ENCODE results near the gene LSM12. TPM values are rescaled to one million over a fixed set of nuclear protein-coding genes. Genes with fewer than 3 reads are reported as not detected.

Gene LSM12
- total RNA-seq, 1 experiment from 2014 or later: 128 TPM

DNA sequence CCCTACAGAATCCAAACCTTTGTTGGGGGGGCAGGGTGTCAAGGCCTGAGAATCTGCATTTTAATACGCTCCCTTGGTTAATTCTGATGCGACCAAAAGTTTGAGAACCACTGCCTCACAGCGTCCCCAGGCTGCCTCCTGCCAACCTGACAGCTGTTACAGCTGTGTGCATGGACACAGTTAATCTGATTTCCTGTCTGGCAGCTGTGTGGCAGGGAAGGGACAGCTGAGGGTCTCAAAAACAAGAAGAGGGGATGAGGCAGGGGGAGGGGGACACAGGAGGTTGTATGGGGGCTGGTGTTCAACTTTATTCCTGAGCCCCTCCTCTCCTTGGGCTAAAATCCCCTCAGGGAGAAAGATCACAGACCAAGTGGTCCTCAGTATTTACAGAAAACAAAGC is 39.5 kb upstream of the LSM12 start:
- H3K23ac ChIP-seq (ENCODE audit: insufficient read length, low read depth, low read length): no peak overlapping the region
- no peak for DNase-seq
- H2BK120ac ChIP-seq (ENCODE audit: low read depth, low read length, poor library complexity, severe bottlenecking): no peak overlapping the region
- H3K9me3 ChIP-seq (ENCODE audit: control insufficient read depth, low read depth, low read length): no peaks in the 10 kb centered on the region
- H3K14ac ChIP-seq (ENCODE audit: insufficient read depth, low read length): no peak overlapping the region; the same call in 1 of the 2 replicates
- H2AFZ ChIP-seq (ENCODE audit: low read length): no peak overlapping the region
- H4K5ac ChIP-seq (ENCODE audit: insufficient read length, low read depth, low read length): no peak overlapping the region
- no peak overlapping the region for H2BK12ac ChIP-seq (ENCODE audit: insufficient read length, low read depth, low read length)
- H3K79me1 ChIP-seq (ENCODE audit: insufficient read depth, low read depth, low read length, poor library complexity, severe bottlenecking): no peaks in the 10 kb centered on the region
- H3K27ac ChIP-seq (ENCODE audit: insufficient read length, low read depth, low read length): no peak overlapping the region
- Mint-ChIP-seq H3K27me3 (ENCODE audit: low read depth) (no peaks in the 10 kb centered on the region; the same call in 1 of the 2 replicates), H3K4me1 (peaks cover 26 to 31% of the 10 kb centered on the region in 2 experiments), H3K36me3 (ENCODE audit: insufficient read depth in 1 of 3, low read depth in 3 of 3) (peaks cover 0 to 12% (median 8%) of the 10 kb centered on the region in 3 experiments; a peak in 3 of 7 replicates), H3K9me3 (no peaks in the 10 kb centered on the region), H3K4me3 (no peak overlapping the region), H3K27ac (peak overlapping the region in 1 of 3 experiments; percentile 92; a peak in 2 of 7 replicates)
- no peak overlapping the region for H2BK20ac ChIP-seq (ENCODE audit: low read depth, low read length, poor library complexity, severe bottlenecking)
- H3K79me2 ChIP-seq (ENCODE audit: insufficient read depth, low read length): no peaks in the 10 kb centered on the region
- no peaks in the 10 kb centered on the region for H3K23me2 ChIP-seq (ENCODE audit: insufficient read length, low read depth, low read length, poor library complexity, severe bottlenecking)
- H3K9ac ChIP-seq (ENCODE audit: extremely low read depth, insufficient read length, low read length): no peak overlapping the region
- H2BK15ac ChIP-seq (ENCODE audit: low read depth, low read length): no peak overlapping the region
- H2AK5ac ChIP-seq (ENCODE audit: insufficient read length, low read length): no peak overlapping the region
- peaks cover 5% of the 10 kb centered on the region; the same call in 1 of the 2 replicates for H3K4me1 ChIP-seq (ENCODE audit: insufficient read depth, low read length)
- H3K4me2 ChIP-seq (ENCODE audit: insufficient read depth, insufficient read length, low read length): no peak overlapping the region
- no peak overlapping the region for H3K18ac ChIP-seq (ENCODE audit: insufficient read length, low read depth, low read length)
- no peak overlapping the region for H3K4ac ChIP-seq (ENCODE audit: low read depth, low read length)
- no peak overlapping the region for H4K91ac ChIP-seq (ENCODE audit: insufficient read length, low read depth, low read length)
- H3K27me3 ChIP-seq (ENCODE audit: insufficient read depth, low read length): no peaks in the 10 kb centered on the region
- WGBS (ENCODE audit: extremely low coverage, insufficient read length, low lambda C conversion rate): no CpG with 5 or more reads among the region's 3 CpGs
- TF ChIP-seq, protein P1, sequence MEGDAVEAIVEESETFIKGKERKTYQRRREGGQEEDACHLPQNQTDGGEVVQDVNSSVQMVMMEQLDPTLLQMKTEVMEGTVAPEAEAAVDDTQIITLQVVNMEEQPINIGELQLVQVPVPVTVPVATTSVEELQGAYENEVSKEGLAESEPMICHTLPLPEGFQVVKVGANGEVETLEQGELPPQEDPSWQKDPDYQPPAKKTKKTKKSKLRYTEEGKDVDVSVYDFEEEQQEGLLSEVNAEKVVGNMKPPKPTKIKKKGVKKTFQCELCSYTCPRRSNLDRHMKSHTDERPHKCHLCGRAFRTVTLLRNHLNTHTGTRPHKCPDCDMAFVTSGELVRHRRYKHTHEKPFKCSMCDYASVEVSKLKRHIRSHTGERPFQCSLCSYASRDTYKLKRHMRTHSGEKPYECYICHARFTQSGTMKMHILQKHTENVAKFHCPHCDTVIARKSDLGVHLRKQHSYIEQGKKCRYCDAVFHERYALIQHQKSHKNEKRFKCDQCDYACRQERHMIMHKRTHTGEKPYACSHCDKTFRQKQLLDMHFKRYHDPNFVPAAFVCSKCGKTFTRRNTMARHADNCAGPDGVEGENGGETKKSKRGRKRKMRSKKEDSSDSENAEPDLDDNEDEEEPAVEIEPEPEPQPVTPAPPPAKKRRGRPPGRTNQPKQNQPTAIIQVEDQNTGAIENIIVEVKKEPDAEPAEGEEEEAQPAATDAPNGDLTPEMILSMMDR (conservative IDR thresholded peaks at IDR 0.05): no peak
- no peak overlapping the region for H3T11ph ChIP-seq (ENCODE audit: low read length)
- H2BK5ac ChIP-seq (ENCODE audit: insufficient read length, low read length): no peak overlapping the region
- no peaks in the 10 kb centered on the region for H4K20me1 ChIP-seq (ENCODE audit: control insufficient read depth, insufficient read depth, insufficient read length)
- H4K8ac ChIP-seq (replicated peaks; ENCODE audit: insufficient read length, low read depth, low read length): no peak overlapping the region
- H3K56ac ChIP-seq (ENCODE audit: insufficient read length, low read depth, low read length): no peak overlapping the region

Measured in H9 (cell line).